Astrocyte (in vitro differentiated cells and primary cell): Measurements from ENCODE around the gene CAMP. TPM values are rescaled to one million over a fixed set of nuclear protein-coding genes. Genes with fewer than 3 reads are reported as not detected.

Experiments
- DNase-seq: peaks from one replicate; pipeline ENCODE4 v3.0.0-alpha.2; 2010; ENCODE audit warnings: low read depth
- FAIRE-seq: peaks from 2 replicates; lab custom pipeline; 2011; peaks lifted over from hg19 to GRCh38; lab: Jason Lieb, UNC
- H2AFZ ChIP-seq: 2 replicates; pipeline ENCODE4 v1.6.0; 2012; ENCODE audit warnings: low read depth, low read length, inconsistent platforms
- H3K27ac ChIP-seq: 2 replicates; pipeline ENCODE4 v1.5.1; 2011; ENCODE audit warnings: low read depth, low read length, inconsistent platforms
- H3K27me3 ChIP-seq: 2 replicates; pipeline ENCODE4 v1.6.0; 2011; ENCODE audit warnings: low read length, inconsistent platforms; ENCODE audit not compliant: insufficient read depth
- H3K36me3 ChIP-seq: 2 replicates; pipeline ENCODE4 v1.5.1; 2011; ENCODE audit warnings: low read length, inconsistent platforms; ENCODE audit not compliant: insufficient read depth
- H3K4me1 ChIP-seq: 2 replicates; pipeline ENCODE4 v1.5.1; 2011; ENCODE audit warnings: low read length, inconsistent platforms; ENCODE audit not compliant: insufficient read depth
- H3K4me2 ChIP-seq: 2 replicates; pipeline ENCODE4 v1.6.0; 2012; ENCODE audit warnings: low read length, inconsistent platforms
- H3K4me3 ChIP-seq: 2 replicates; pipeline ENCODE4 v1.5.1; 2011; ENCODE audit warnings: low read depth, mild to moderate bottlenecking, low read length, inconsistent platforms; ENCODE audit not compliant: insufficient read depth
- H3K79me2 ChIP-seq: 2 replicates; pipeline ENCODE4 v1.6.0; 2012; ENCODE audit warnings: mild to moderate bottlenecking, low read length, inconsistent platforms; ENCODE audit not compliant: insufficient read depth
- H3K9ac ChIP-seq: 2 replicates; pipeline ENCODE4 v1.6.0; 2012; ENCODE audit warnings: mild to moderate bottlenecking, low read length, inconsistent platforms
- H3K9me3 ChIP-seq: 2 replicates; pipeline ENCODE4 v1.5.1; 2012; ENCODE audit warnings: low read depth, mild to moderate bottlenecking, low read length, inconsistent platforms; ENCODE audit not compliant: insufficient read depth
- H4K20me1 ChIP-seq: 2 replicates; pipeline ENCODE4 v1.6.0; 2012; ENCODE audit warnings: low read length, inconsistent platforms; ENCODE audit not compliant: insufficient read depth
- H3K27ac Mint-ChIP-seq: one replicate; pipeline ENCODE4 v1.8.0; 2021; ENCODE audit warnings: mild to moderate bottlenecking, mixed read lengths; ENCODE audit not compliant: unreplicated experiment
- H3K27me3 Mint-ChIP-seq: one replicate; pipeline ENCODE4 v1.8.0; 2021; ENCODE audit warnings: low read depth, mixed read lengths; ENCODE audit not compliant: unreplicated experiment
- H3K36me3 Mint-ChIP-seq: one replicate; pipeline ENCODE4 v1.8.0; 2021; ENCODE audit warnings: low read depth, mixed read lengths; ENCODE audit not compliant: unreplicated experiment
- H3K4me1 Mint-ChIP-seq: one replicate; pipeline ENCODE4 v1.8.0; 2021; ENCODE audit warnings: low read depth, mixed read lengths; ENCODE audit not compliant: unreplicated experiment
- H3K4me3 Mint-ChIP-seq: one replicate; pipeline ENCODE4 v1.8.0; 2021; ENCODE audit warnings: mild to moderate bottlenecking, moderate library complexity, mixed read lengths; ENCODE audit not compliant: unreplicated experiment
- H3K9me3 Mint-ChIP-seq: one replicate; pipeline ENCODE4 v1.8.0; 2021; ENCODE audit warnings: mild to moderate bottlenecking, mixed read lengths; ENCODE audit not compliant: unreplicated experiment
- CTCF ChIP-seq: IDR thresholded peaks from 2 replicates; pipeline ENCODE4 v1.5.1; 2011; ENCODE audit warnings: low read depth, mild to moderate bottlenecking, inconsistent platforms, low read length, moderate library complexity; ENCODE audit not compliant: insufficient read depth
- EZH2 ChIP-seq: IDR thresholded peaks from 2 replicates; pipeline ENCODE4 v1.6.1; 2012; ENCODE audit warnings: mild to moderate bottlenecking, low read length, inconsistent platforms; ENCODE audit not compliant: insufficient read depth
- total RNA-seq: library from RNA; stranded (reverse); gene quantifications from 2 replicates; pipeline ENCODE4 v1.2.1, GENCODE V29; 2021

Gene CAMP
- total RNA-seq, 1 donor from 2014 or later, result not detected

- DNase-seq (no peak), FAIRE-seq (no peak)
- Histone ChIP-seq H3K4me1 (no peaks in the 10 kb centered on the region), H3K79me2 (no peaks in the 10 kb centered on the region), H3K4me2 (no peak overlapping the region), H3K27me3 (no peaks in the 10 kb centered on the region), H2AFZ (no peak overlapping the region), H3K27ac (no peak overlapping the region), H3K9me3 (no peaks in the 10 kb centered on the region), H4K20me1 (no peaks in the 10 kb centered on the region), H3K4me3 (no peak overlapping the region), H3K9ac (no peak overlapping the region), H3K36me3 (no peaks in the 10 kb centered on the region)
- Mint-ChIP-seq H3K4me3 (no peak overlapping the region), H3K27me3 (no peaks in the 10 kb centered on the region), H3K27ac (no peak overlapping the region), H3K4me1 (no peaks in the 10 kb centered on the region), H3K36me3 (no peaks in the 10 kb centered on the region), H3K9me3 (no peaks in the 10 kb centered on the region)
- no peak for TF ChIP-seq CTCF
Measured at GRCh38 chr3:48243886-48244285, 20.6 kb downstream of the CAMP start.

GRCh38 chr3:48244461-48244860, 21.2 kb downstream of the CAMP start:
- H3K4me1 Mint-ChIP-seq, result no peaks in the 10 kb centered on the region
- no peak overlapping the region for H3K27ac Mint-ChIP-seq
- TF ChIP-seq CTCF (no peak), EZH2 (no peak)
- Histone ChIP-seq H3K4me2 (no peak overlapping the region), H3K79me2 (no peaks in the 10 kb centered on the region), H3K4me3 (no peak overlapping the region), H3K9me3 (no peaks in the 10 kb centered on the region), H4K20me1 (no peaks in the 10 kb centered on the region), H3K36me3 (peaks cover 2% of the 10 kb centered on the region), H3K4me1 (no peaks in the 10 kb centered on the region), H3K27me3 (no peaks in the 10 kb centered on the region), H2AFZ (no peak overlapping the region), H3K9ac (no peak overlapping the region), H3K27ac (no peak overlapping the region)
- H3K4me3 Mint-ChIP-seq, result no peak overlapping the region
- H3K9me3 Mint-ChIP-seq, result no peaks in the 10 kb centered on the region
- no peak for DNase-seq
- no peak for FAIRE-seq
- no peaks in the 10 kb centered on the region for H3K36me3 Mint-ChIP-seq
- H3K27me3 Mint-ChIP-seq, result no peaks in the 10 kb centered on the region

- no peak overlapping the region for H3K27ac ChIP-seq
- H4K20me1 ChIP-seq, result no peaks in the 10 kb centered on the region
- H3K36me3 ChIP-seq, result peaks cover 3% of the 10 kb centered on the region
- no peak overlapping the region for H3K4me3 ChIP-seq
- no peak overlapping the region for H3K4me2 ChIP-seq
- Mint-ChIP-seq H3K27ac (no peak overlapping the region), H3K27me3 (no peaks in the 10 kb centered on the region), H3K36me3 (no peaks in the 10 kb centered on the region), H3K9me3 (no peaks in the 10 kb centered on the region), H3K4me1 (no peaks in the 10 kb centered on the region), H3K4me3 (no peak overlapping the region)
- H3K9ac ChIP-seq, result no peak overlapping the region
- H3K4me1 ChIP-seq, result no peaks in the 10 kb centered on the region
- H3K9me3 ChIP-seq, result no peaks in the 10 kb centered on the region
- no peaks in the 10 kb centered on the region for H3K27me3 ChIP-seq
- H2AFZ ChIP-seq, result no peak overlapping the region
- no peak for DNase-seq
- TF ChIP-seq CTCF (no peak), EZH2 (no peak)
- H3K79me2 ChIP-seq, result no peaks in the 10 kb centered on the region
- no peak for FAIRE-seq
Measured at GRCh38 chr3:48245136-48245535, 21.8 kb downstream of the CAMP start.
